GM12892 (cell line): ENCODE results near the gene SLC35B2.

ENCODE experiments used
- POLR2A ChIP-seq: IDR thresholded peaks from 2 replicates; pipeline ENCODE4 v1.6.1; 2011; ENCODE audit warnings: low read depth, low read length, control low read depth
- TAF1 ChIP-seq: IDR thresholded peaks from 2 replicates; pipeline ENCODE4 v1.6.1; 2011; ENCODE audit warnings: low read depth, mild to moderate bottlenecking, control low read depth, low read length, borderline replicate concordance

GRCh38 chr6:44247338-44248302 is 9.7 kb downstream of the SLC35B2 start:
- TF ChIP-seq POLR2A (no peak; the same call in 1 of the 2 replicates), TAF1 (peak; percentile 33; the same call in 1 of the 2 replicates)
